NCI-H187 treated with DMSO at 0.1 percent for 48 hours (cell line): ENCODE measurements around the gene TAF10.

Experiments used
- DNase-seq: peaks from one replicate; lab custom pipeline; 2025; lab: John Stamatoyannopoulos, UW

Gene TAF10

DNA sequence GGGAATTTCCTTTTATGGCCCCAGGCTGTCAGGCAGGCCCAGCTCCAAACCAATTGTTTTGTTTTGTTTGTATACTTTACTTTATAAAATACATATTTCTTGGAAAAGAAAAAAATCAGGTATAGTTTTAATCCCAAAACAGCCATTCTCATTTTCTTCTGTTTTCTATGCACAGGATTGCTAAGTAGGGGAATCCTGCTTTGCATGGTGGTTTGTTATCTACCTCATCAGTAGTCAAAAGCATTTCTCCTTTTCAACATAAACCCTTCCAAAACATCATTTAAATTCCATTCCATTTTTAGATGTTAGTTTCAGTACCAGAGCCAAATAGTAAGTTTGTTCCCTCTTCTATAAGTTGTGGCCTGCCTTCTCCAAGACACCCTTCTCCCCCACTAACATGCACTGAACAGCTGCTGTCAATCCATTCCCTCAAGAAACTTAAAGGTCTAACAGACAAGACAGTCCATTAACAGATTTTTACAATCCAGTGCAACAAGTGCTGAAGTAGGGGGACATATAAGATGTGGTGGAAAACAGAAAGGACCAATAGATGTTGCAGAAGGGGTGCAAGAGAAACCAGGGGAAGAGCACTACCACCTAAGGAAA, 4.7 kb downstream of the TAF10 start:
- DNase-seq = no peak

GRCh38 chr11:6606471-6607189, 5.4 kb downstream of the TAF10 start:
- no peak for DNase-seq

- no peak for DNase-seq
These were observed 7.2 kb downstream of the TAF10 start for GRCh38 chr11:6604790-6605189.

DNA sequence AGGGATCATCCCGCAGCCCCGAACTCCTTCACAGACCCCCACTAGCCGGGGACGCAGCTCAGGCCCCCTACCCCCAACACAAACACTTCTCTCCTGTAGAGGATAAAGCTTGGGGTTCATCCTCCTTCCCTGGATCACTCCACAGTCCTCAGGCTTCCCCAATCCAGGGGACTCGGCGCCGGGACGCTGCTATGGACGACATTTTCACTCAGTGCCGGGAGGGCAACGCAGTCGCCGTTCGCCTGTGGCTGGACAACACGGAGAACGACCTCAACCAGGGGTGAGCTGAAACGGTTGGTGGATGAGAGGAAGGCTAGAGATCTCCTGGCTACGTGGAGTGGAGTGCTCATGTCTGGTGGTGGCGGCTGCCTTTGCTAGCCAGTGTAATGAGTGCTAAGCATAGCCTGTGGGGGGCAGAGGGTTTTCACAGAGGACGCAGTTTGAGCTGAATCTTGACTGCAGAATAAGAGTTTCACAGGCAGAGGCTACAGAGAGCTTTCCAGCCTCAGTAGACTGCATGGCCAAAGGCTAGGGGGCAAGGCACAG, 7.9 kb downstream of the TAF10 start:
- no peak for DNase-seq

DNA sequence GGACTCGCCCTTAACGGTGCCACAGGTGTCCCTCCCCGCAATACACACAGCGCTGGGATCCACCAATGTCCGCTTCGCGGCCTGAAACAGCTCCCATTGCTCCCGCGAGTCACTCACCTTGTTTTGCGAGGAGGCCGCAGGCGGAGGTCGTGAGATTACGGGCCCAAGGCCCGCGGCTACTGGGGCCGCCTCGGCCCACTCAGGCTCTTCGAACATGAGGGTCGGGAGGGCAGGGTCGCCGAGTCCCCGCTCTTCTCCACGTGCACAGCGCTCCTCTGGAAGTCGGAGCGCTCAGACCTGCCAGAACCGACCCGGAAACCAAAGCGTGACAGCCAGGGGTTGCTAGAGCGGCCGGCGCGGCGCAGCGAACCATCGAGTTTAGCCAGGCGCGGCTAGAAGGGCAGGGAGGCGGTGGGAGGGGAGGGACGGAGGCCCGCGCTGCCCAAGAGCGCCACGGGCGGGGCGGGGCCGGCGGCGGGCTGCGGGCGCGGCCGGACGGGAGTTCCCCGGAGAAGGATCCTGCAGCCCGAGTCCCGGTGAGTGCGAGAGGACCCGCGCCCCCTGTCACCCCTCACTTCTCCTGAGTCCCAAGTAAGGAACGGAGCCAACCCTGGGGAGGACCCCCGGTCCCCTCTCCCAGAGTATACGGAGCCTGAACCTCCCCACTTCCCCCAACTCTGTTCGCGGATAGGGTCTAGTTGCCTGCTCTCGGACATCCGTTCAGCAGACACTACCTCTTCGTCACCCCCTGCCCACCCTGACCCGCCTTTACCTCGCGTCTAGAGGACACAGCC, 8.5 kb downstream of the TAF10 start, which contains the start of the genes ILK and RRP8:
ILK (plus strand) TSS at position 488 of the 794 bp plus-strand sequence. CDS start 498 bp downstream, outside the sequence.
RRP8 (minus strand) TSS at position 330 of the 794 bp plus-strand sequence; CDS start at position 216, 114 bp downstream.
- peak; percentile 33 for DNase-seq

GRCh38 chr11:6602096-6602940, 9.7 kb downstream of the TAF10 start:
- no peak for DNase-seq

DNA sequence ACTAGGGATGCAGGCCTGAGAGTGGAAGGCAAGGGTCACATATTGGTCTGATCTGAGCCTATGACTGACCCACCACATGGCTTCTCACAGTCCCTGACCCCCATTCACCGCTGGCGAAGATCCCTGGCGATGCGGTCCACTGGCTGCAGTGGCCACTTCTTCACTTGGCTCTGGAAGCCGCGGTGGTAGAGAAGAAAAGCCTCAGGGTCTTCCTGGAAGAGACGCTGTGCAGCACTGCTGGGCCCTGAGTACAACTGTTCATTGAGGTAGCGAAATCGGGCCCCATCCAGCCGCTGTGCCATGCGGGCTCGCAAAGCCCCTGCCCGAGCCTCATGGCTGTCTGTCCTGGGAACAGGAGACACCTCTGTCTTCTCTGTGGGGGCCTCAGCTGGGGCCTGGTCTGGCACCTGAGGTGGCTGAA, 11.0 kb downstream of the TAF10 start:
- DNase-seq = no peak

DNA sequence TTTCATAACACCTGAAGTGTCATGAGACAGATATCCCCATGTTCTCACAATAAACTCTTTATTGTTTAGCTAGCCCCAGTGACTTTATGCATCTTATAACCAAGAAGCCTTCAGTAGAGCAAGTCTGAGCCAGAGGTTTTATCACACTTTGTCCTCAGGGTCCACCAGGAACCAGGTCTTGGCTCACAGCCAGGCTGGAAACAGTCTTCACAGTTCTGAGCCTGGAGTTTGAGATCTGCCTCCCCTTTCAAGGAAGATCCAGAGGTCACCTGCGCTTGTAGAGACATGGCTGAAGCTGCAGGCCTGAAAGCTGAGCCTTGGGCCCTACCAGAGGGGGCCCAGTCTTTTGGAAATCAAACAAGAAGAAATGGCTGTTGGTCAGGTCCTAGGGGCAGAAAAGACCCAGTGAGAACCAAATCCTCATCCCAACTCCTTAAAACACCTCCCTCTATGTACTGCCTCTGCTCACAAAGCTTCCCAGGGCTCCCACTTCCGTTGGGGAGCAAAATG, 12.1 kb downstream of the TAF10 start:
- DNase-seq = no peak

DNA sequence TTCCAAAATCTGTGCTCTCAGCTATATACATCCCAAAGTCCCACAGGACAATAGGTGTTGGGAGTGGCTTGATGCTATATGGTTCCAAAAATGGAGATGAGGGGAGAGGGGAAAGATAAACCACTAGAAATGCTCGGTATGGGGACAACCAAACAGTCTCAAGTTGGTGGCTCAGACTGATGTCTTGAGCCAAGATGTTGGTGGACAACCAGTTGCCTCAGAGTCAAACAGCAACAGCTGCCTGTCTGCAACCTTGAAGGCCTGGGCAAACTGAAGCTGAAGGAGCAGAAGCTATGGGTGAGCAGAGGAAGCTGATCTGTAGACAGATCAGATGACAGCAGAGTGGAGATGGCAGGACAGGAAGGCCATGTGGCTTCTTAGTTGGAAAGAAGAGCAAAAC, 12.6 kb downstream of the TAF10 start:
- no peak for DNase-seq

DNA sequence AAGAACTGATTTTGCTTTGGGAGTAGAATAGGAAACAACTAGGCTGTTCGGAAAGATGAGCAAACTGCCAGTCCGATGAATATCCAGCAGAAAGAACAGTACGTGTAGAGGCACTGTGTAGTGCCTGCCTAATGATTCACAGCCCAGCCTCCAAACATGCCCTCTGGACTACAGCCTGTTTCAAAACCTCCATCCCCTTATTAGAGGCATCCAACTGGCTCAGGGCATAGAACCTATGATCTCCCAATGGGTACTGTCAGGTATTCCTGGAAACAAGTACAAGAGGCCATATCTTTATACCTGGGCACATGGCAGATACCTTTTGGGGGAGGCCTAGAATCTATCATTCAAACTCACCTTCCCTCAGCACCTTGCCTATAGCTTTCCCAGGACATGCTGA, 13.5 kb downstream of the TAF10 start:
- DNase-seq = no peak

- DNase-seq = no peak
These were observed 15.7 kb downstream of the TAF10 start for GRCh38 chr11:6596239-6596877.

GRCh38 chr11:6594142-6594768, 17.8 kb downstream of the TAF10 start:
- no peak for DNase-seq

- no peak for DNase-seq
These were observed 24.0 kb downstream of the TAF10 start for GRCh38 chr11:6588018-6588417.

- DNase-seq = no peak
These were observed 24.6 kb downstream of the TAF10 start for GRCh38 chr11:6587360-6587953.

DNA sequence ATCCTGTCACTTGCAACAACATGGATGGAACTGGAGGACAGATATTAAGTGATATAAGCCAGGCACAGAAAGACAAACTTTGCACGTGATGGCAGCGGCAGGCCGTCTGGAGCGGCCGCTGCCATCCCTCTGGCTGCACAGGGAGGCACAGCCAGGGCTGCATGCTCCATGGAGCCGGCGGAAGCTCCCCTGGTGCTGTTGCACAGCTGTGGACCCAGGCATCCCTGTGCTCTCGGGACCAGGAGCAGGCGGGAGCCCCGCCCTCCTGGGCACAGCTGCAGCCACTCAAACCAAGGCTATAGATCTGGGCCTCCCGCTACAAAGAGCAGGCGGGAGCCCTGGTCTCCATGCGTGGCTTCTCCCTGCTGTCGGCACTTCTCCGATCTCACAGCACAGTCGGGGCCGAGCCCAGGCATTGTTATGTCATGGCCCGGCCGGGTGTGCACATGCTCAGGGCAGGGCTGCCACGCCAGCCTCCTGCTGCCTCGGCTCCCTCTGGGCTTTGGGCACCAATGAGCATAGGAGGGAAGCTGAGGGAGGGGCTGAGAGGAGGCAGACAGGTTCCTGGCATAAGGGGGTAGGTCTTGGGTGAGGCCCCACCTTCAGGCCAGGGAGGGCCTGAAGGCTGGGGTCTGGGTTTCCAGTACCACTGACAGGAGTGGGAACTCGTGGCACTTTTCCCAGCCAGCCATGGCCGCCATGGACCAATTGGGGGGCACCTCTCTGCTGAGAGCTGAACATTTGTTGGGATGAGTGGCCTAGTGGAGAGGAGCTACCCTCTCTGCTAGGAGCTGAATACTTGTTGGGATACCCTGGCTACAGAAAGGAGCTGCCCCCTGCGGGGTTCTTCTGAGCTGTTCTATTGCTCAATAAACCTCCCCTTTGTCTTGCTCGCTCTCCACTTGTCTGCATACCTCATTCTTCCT, 25.3 kb downstream of the TAF10 start:
- DNase-seq = no peak

DNA sequence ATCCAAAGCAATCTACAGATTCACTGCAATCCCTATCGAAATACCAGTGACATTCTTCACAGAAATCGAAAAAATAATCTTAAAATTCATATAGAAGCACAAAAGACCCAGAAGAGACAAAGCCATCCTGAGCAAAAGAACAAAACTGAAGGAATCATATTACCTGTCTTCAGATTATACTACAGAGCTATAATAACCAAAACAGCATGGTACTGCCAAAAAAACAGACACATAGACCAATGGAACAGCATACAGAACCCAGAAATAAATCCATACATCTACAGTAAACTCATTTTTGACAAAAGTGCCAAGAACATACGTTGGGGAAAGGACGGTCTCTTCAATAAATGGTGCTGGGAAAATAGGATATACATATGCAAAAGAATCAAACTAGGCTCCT, 27.5 kb downstream of the TAF10 start:
- no peak for DNase-seq

DNA sequence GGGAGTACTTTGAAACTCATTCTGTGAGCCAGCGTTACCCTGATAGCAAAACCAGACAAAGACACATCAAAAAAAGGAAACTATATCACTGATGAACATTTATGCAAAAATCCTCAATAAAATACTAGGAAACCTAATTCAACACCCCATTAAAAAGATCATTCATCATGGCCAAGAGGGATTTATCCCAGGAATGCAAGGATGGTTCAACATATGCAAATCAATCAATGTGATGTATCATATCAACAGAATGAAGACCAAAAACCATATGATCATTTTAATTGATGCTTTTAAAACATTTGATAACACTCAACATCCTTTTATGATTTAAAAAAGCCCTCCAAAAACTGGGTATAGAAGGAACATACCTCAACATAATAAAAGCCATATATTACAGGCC, 28.4 kb downstream of the TAF10 start:
- no peak for DNase-seq

DNA sequence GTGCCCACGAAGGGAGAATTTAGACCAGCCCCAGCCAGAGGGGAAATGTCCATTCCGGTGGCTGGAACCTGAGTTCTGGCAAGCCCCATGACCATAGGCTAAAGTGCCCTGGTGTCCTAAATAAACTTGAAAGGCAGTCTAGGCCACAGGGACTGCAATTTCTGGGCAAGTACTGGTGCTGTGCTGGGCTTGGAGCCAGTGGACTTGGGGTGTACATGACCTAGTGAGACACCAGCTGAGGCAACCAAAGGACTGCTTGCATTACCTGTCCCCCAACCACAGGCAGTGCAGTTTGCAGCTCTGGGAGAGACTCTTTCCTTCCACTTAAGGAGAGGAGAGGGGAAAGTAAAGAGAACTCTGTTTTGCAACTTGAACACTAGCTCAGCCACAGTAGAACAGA, 32.3 kb downstream of the TAF10 start:
- DNase-seq = no peak

DNA sequence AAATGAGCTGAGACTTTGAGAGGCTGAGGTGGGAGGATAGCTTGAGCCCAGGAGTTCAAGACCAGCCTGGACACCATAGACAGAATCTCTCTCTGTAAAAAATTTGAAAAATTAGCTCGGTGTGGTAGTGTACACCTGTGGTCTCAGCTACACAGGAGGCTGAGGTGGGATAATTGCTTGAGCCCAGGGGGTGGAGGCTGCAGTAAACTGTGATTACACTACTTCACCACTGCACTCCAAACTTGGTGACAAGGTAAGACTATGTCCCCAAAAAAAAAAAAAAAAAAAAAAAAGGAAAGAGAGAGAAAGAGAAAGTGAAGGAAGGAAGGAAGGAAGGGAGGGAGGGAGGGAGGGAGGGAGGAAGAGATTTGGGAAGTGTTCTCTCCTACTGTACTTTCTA, 33.9 kb downstream of the TAF10 start:
- no peak for DNase-seq
